Activated CD4-positive, alpha-beta T cell treated with anti-CD3 and anti-CD28 coated beads, Interleukin-2, amount 10 ng/mL, durations not matched to agents 7 days and 5 days (primary cell): Measurements from ENCODE around the gene SMIM5. TPM values are rescaled to one million over a fixed set of nuclear protein-coding genes. Genes with fewer than 3 reads are reported as not detected.

Source experiments
- CTCF ChIA-PET: fragments of 350-600 bp; sonication (Branson Sonifier 250); formaldehyde crosslinking; loops from one replicate; lab custom pipeline; 2021; ENCODE audit warnings: antibody characterized with exemption; lab: Charles Lee
- POLR2A ChIA-PET: fragments of 350-600 bp; sonication (Branson Sonifier 250); formaldehyde crosslinking; loops from one replicate; lab custom pipeline; 2021; ENCODE audit warnings: antibody characterized with exemption; lab: Charles Lee
- DNase-seq: peaks from one replicate; pipeline ENCODE4 v3.0.0-alpha.2; 2020
- H3K27ac Mint-ChIP-seq: one replicate; pipeline ENCODE4 v1.8.0; 2021; ENCODE audit warnings: mild to moderate bottlenecking, moderate library complexity, mixed read lengths
- H3K27me3 Mint-ChIP-seq: one replicate; pipeline ENCODE4 v1.8.0; 2021; ENCODE audit warnings: mixed read lengths
- H3K36me3 Mint-ChIP-seq: one replicate; pipeline ENCODE4 v1.8.0; 2021; ENCODE audit warnings: low read depth, mixed read lengths
- H3K4me1 Mint-ChIP-seq: one replicate; pipeline ENCODE4 v1.8.0; 2021; ENCODE audit warnings: mixed read lengths
- H3K4me3 Mint-ChIP-seq: one replicate; pipeline ENCODE4 v1.8.0; 2021; ENCODE audit warnings: mild to moderate bottlenecking, moderate library complexity, mixed read lengths
- H3K9me3 Mint-ChIP-seq: one replicate; pipeline ENCODE4 v1.8.0; 2021; ENCODE audit warnings: mixed read lengths
- total RNA-seq, 2 experiments: library from RNA; stranded (reverse); gene quantifications; one replicate each; pipeline ENCODE4 v1.2.3, GENCODE V29; 2021

The SMIM5 gene
- total RNA-seq, 2 experiments from 2014 or later = 0.10 to 0.12 TPM

DNA sequence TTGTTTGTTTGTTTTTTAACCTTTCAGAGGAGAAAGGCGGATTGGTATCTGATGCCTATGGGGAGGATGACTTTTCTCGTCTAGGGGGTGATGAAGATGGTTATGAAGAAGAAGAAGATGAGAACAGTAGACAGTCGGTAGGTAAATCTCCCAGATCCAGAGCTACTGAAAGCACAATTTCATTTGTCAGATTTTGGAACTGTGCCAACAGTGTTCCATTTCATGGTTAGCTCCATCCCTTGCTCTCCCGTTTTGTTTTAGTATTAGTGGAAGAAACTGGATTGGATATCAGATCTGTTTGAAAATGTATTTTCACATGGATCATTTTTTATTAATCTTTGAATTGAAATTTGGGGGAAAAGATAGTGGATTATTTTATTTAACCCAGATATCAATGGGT is 35.3 kb downstream of the SMIM5 start:
- no peak for DNase-seq
- H3K27me3 Mint-ChIP-seq = no peaks in the 10 kb centered on the region
- ChIA-PET CTCF (interaction anchor here (0.6 to 1.9 kb wide), 5 partner anchors 36 to 115 kb away, joined by 3 to 9 read pairs (median 3); partner anchors contain the start of gene SMIM5), POLR2A (interaction anchor here (0.6 kb wide), 1 partner anchor 156 kb away, joined by 5 read pairs; no protein-coding TSS in a partner anchor)
- peaks cover 24% of the 10 kb centered on the region for H3K36me3 Mint-ChIP-seq
- H3K4me1 Mint-ChIP-seq = peaks cover 34% of the 10 kb centered on the region
- no peak overlapping the region for H3K27ac Mint-ChIP-seq
- no peaks in the 10 kb centered on the region for H3K9me3 Mint-ChIP-seq
- H3K4me3 Mint-ChIP-seq = no peak overlapping the region

DNA sequence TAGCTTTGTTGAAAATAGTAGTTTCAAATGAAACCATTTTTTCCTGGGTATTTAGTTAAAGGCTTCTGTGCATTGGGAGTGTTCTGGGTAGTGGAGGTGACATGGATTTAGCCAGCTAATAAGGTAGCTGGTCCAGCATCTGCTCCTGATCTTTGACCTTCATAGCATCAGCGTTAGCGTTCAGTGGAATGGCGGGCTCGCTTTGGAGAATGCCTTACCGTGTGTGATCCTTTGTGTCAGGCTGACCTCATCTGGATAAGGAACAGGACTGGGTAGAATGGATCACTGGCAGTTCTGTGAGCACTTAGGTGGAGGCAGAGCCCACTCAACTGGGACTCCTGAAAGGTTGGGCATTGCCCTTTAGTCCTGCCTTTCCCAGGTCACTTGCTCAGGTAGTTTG is 37.6 kb downstream of the SMIM5 start:
- no peaks in the 10 kb centered on the region for H3K27me3 Mint-ChIP-seq
- CTCF ChIA-PET = interaction anchor here (0.6 to 3.1 kb wide), 3 partner anchors 77 to 787 kb away, joined by 3 to 16 read pairs (median 7); no protein-coding TSS in a partner anchor
- H3K4me3 Mint-ChIP-seq = no peak overlapping the region
- H3K9me3 Mint-ChIP-seq = no peaks in the 10 kb centered on the region
- no peak for DNase-seq
- no peak overlapping the region for H3K27ac Mint-ChIP-seq
- H3K4me1 Mint-ChIP-seq = peaks cover 31% of the 10 kb centered on the region
- H3K36me3 Mint-ChIP-seq = peaks cover 25% of the 10 kb centered on the region
- POLR2A ChIA-PET = no interaction called here

DNA sequence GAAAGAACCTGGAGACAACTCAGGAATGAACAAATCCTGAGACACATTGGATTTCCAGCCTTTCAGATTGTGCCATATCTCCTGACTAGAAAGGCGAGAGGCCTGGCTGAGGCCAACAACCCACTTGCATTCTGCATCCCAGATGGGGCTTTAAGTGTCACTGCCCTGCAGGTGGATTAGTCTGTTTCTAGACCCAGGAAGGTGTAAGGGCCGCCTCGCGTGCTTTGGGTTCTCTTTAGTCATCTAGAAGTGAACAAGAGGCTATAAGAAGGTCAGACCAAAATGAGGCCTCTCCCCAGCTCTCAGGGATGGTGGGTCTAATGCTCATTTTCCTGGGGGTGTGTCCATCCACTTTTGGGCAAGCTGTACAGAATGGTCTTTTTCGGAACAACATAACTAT is 38.8 kb downstream of the SMIM5 start:
- H3K4me3 Mint-ChIP-seq = no peak overlapping the region
- H3K27ac Mint-ChIP-seq = no peak overlapping the region
- peaks cover 32% of the 10 kb centered on the region for H3K4me1 Mint-ChIP-seq

DNA sequence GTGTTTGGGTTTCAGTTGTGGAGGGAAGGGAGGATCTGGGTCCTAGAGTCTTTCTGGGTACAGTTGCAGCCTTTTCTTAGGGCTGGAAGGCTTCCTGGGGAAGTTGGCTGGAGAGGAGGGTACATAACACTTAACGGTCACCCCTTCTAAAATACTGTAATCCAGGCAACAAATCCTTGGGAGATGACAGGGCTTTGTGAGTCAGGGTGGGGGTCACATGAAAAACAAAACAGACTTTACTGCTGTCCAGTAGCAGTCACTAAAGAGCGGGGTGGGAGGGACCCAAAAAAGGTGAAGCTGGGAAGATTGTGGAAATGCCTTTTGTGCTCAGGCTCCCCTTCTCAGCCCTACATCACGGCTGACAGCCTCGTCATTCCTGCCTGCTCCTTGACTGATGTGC is 40.3 kb downstream of the SMIM5 start:
- H3K4me1 Mint-ChIP-seq = peaks cover 27% of the 10 kb centered on the region
- DNase-seq = no peak
- ChIA-PET CTCF (interaction anchor here (0.6 to 3.5 kb wide), 9 partner anchors 12 to 503 kb away, joined by 3 to 23 read pairs (median 4); partner anchors contain the start of gene TSEN54), POLR2A (interaction anchor here (0.7 kb wide), 1 partner anchor 23 kb away, joined by 3 read pairs; no protein-coding TSS in a partner anchor)
- peaks cover 26% of the 10 kb centered on the region for H3K36me3 Mint-ChIP-seq
- H3K27me3 Mint-ChIP-seq = no peaks in the 10 kb centered on the region
- H3K9me3 Mint-ChIP-seq = no peaks in the 10 kb centered on the region
- H3K27ac Mint-ChIP-seq = no peak overlapping the region
- no peak overlapping the region for H3K4me3 Mint-ChIP-seq

More for the DNA sequence above, 38.8 kb downstream of the SMIM5 start:
- DNase-seq = no peak
- ChIA-PET CTCF (interaction anchor here (0.7 to 3.1 kb wide), 6 partner anchors 40 to 156 kb away, joined by 3 to 16 read pairs (median 5); partner anchors contain the start of gene TSEN54), POLR2A (no interaction called here)
- no peaks in the 10 kb centered on the region for H3K9me3 Mint-ChIP-seq
- H3K27me3 Mint-ChIP-seq = no peaks in the 10 kb centered on the region
- peaks cover 29% of the 10 kb centered on the region for H3K36me3 Mint-ChIP-seq

DNA sequence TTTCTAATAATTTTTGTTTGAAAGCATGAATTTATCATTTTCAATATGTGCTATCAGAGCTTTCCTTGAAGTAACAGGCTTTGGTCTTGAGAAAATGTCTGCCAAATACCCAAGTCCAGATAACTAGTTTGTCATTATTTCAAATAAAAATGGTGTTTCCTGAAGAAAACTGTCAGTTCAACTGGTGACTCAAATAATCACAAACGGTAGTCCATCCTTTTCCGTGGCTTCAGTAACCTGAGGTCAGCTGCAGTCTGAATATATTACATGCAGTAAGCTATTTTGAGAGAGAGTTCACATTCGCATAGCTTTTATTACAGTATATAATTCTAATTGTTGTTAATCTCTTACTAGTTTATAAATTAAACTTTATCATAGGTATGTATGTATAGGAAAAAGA is 43.2 kb downstream of the SMIM5 start:
- Mint-ChIP-seq H3K27me3 (no peaks in the 10 kb centered on the region), H3K4me1 (peaks cover 11% of the 10 kb centered on the region), H3K27ac (no peak overlapping the region), H3K4me3 (no peak overlapping the region), H3K36me3 (peaks cover 16% of the 10 kb centered on the region), H3K9me3 (no peaks in the 10 kb centered on the region)
- POLR2A ChIA-PET = no interaction called here
- CTCF ChIA-PET = interaction anchor here (0.6 to 3.5 kb wide), 3 partner anchors 72 to 101 kb away, joined by 3 to 23 read pairs (median 4); no protein-coding TSS in a partner anchor
- DNase-seq = no peak

DNA sequence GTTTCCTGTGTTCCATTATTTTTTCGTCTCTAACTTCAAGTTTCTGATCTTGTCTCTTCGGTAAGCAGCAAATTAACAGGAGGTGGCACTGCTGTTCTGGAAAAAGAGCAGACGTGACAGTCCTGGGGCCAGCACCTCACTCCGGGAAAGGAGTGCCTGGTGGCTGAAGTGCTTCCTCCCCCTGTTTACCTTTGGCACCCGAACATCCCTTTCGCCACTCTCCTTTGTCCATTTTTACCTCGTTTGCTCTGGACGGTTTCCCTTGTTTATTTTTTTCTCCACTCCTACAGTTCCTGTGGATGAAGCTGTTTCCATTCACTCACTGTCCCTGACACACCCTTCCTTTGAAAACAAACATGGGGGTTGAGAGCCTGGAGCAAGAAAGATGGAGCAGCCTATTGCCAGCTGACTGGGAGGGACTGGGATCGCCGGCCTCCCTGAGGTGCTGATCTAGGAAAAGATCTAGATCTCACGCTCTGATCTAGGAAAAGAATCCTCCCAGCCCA is 46.5 kb downstream of the SMIM5 start:
- CTCF ChIA-PET = interaction anchor here (0.5 to 6.3 kb wide), 6 partner anchors 8 to 388 kb away, joined by 3 to 33 read pairs (median 3); no protein-coding TSS in a partner anchor
- H3K36me3 Mint-ChIP-seq = peaks cover 10% of the 10 kb centered on the region

DNA sequence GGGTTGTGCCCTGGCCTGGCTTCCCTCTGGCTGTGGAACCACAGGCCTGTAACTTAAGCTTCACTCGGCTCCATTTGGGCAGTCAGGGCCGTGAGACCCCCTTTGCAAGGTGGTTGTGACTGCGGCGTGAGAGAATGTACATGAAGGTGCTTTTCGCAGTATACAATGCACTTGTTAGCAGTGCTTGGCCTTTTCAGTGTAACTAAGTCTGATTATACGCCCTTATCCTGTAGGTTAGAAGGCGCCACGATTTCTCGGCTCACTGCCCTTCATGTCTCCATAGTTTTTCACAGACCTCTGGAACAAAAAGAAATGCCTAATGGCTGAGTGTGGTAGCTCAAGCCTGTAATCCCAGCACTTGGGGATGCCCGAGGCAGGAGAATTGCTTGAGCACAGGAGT is 47.2 kb downstream of the SMIM5 start:
- Mint-ChIP-seq H3K4me3 (no peak overlapping the region), H3K36me3 (peaks cover 7% of the 10 kb centered on the region), H3K4me1 (peaks cover 11% of the 10 kb centered on the region), H3K9me3 (no peaks in the 10 kb centered on the region), H3K27me3 (no peaks in the 10 kb centered on the region), H3K27ac (no peak overlapping the region)
- ChIA-PET POLR2A (no interaction called here), CTCF (interaction anchor here (0.5 to 6.3 kb wide), 7 partner anchors 25 to 388 kb away, joined by 3 to 33 read pairs (median 4); no protein-coding TSS in a partner anchor)
- no peak for DNase-seq

More for the DNA sequence above, 46.5 kb downstream of the SMIM5 start:
- POLR2A ChIA-PET = no interaction called here
- no peak overlapping the region for H3K4me3 Mint-ChIP-seq
- no peaks in the 10 kb centered on the region for H3K27me3 Mint-ChIP-seq
- H3K9me3 Mint-ChIP-seq = no peaks in the 10 kb centered on the region
- H3K4me1 Mint-ChIP-seq = peaks cover 12% of the 10 kb centered on the region
- no peak for DNase-seq
- H3K27ac Mint-ChIP-seq = peak overlapping the region; percentile 51

DNA sequence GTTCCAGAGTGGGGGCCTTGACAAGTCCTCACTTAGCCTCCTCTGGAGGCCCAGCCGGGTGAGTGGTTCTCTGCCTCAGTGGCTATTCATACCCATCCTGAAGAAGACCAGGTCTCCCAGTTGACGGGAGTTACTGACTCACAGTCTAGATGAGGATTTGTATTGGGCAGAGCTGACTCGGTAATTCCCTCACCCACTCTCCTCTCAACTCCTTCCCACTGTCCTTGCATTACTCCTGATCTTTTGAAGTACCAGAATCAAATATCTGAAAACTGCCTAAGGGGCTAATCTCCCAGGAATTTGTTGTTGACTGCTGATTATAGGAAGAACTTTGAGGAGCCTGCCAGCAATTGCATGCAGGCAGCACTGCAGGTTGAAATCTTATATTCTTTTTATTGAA is 48.1 kb downstream of the SMIM5 start:
- H3K27ac Mint-ChIP-seq = no peak overlapping the region
- POLR2A ChIA-PET = interaction anchor here (0.6 kb wide), 1 partner anchor 382 kb away, joined by 3 read pairs; no protein-coding TSS in a partner anchor

DNA sequence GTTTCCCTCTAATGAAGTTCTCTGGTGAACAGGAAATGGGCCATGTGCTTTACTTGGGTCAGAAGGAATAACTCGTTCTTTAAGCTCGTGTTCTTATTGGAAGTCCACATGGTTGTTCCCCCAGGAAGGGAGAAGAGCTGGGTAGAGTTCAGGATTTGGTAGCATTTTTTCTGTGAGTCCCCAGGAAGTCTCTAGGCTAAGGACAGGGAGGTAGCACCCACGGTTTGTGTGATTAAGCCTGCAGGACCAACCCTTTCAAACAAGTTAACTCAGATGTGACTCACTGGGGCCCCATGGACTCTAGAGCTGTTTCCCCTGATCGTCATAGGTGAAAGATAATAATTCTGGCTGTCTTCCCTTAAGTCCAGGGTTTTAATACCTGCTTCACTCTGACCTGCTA is 50.3 kb downstream of the SMIM5 start:
- no peak overlapping the region for H3K27ac Mint-ChIP-seq
- DNase-seq = no peak
- H3K36me3 Mint-ChIP-seq = peaks cover 4% of the 10 kb centered on the region
- H3K4me3 Mint-ChIP-seq = no peak overlapping the region
- H3K4me1 Mint-ChIP-seq = peaks cover 28% of the 10 kb centered on the region
- H3K27me3 Mint-ChIP-seq = no peaks in the 10 kb centered on the region
- POLR2A ChIA-PET = interaction anchor here (0.6 kb wide), 1 partner anchor 192 kb away, joined by 6 read pairs; no protein-coding TSS in a partner anchor
- CTCF ChIA-PET = interaction anchor here (0.8 to 6.3 kb wide), 7 partner anchors 9 to 70 kb away, joined by 3 to 33 read pairs (median 4); partner anchors contain the start of gene SMIM5
- H3K9me3 Mint-ChIP-seq = no peaks in the 10 kb centered on the region

More for the DNA sequence above, 48.1 kb downstream of the SMIM5 start:
- H3K4me1 Mint-ChIP-seq = peaks cover 12% of the 10 kb centered on the region
- peaks cover 3% of the 10 kb centered on the region for H3K36me3 Mint-ChIP-seq
- no peaks in the 10 kb centered on the region for H3K9me3 Mint-ChIP-seq
- CTCF ChIA-PET = interaction anchor here (1.9 to 6.3 kb wide), 2 partner anchors 68 to 72 kb away, joined by 4 to 33 read pairs; no protein-coding TSS in a partner anchor
- no peaks in the 10 kb centered on the region for H3K27me3 Mint-ChIP-seq
- no peak overlapping the region for H3K4me3 Mint-ChIP-seq
- no peak for DNase-seq

DNA sequence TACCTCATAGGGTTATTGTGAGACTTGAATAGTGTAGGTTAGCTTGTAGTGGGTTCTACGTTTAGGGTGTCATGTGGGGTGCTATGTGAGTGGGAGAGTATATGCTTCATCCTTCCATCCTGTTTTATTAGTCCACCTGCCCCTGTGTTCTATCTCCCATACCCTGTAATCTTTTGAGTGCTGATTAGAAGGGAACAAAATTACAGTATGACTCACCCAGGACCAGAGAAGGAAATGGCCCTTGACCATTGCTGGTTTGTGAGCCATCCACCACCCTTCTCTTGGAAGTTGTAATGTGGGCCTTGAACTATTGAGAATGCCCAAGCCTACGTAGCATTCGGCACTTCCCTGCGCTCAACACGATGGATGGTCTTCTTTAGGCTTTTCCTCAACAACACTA is 51.0 kb downstream of the SMIM5 start:
- Mint-ChIP-seq H3K4me1 (peaks cover 35% of the 10 kb centered on the region), H3K27ac (no peak overlapping the region), H3K4me3 (no peak overlapping the region), H3K36me3 (peaks cover 3% of the 10 kb centered on the region), H3K9me3 (no peaks in the 10 kb centered on the region), H3K27me3 (no peaks in the 10 kb centered on the region)
- DNase-seq = no peak
- CTCF ChIA-PET = interaction anchor here (0.8 to 6.3 kb wide), 6 partner anchors 9 to 65 kb away, joined by 3 to 33 read pairs (median 4); partner anchors contain the start of gene SMIM5
- POLR2A ChIA-PET = no interaction called here

DNA sequence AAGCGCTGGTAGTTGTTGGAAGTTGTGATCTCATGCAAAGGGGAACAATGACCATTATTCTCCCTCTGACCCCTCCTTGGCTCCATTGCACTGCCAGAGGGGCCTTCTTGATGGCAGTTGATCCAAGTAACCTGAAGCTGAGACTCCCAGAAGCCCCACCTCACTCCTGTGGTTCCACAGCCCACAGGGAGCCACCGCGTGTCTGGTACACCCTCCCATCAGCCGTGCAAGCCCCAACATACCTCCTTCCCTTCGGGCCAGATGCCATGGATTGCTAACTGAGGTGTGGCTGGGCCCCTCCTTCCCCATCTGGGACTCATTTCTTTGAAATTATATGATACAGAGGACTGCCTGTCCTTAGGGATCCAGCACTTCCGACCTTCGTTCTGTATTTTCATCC is 51.7 kb downstream of the SMIM5 start:
- CTCF ChIA-PET = interaction anchor here (0.8 to 1.6 kb wide), 3 partner anchors 14 to 69 kb away, joined by 3 to 4 read pairs (median 3); no protein-coding TSS in a partner anchor
- Mint-ChIP-seq H3K9me3 (no peaks in the 10 kb centered on the region), H3K4me1 (peaks cover 41% of the 10 kb centered on the region), H3K4me3 (no peak overlapping the region), H3K27me3 (no peaks in the 10 kb centered on the region), H3K36me3 (peaks cover 4% of the 10 kb centered on the region), H3K27ac (no peak overlapping the region)
- POLR2A ChIA-PET = no interaction called here
- no peak for DNase-seq

DNA sequence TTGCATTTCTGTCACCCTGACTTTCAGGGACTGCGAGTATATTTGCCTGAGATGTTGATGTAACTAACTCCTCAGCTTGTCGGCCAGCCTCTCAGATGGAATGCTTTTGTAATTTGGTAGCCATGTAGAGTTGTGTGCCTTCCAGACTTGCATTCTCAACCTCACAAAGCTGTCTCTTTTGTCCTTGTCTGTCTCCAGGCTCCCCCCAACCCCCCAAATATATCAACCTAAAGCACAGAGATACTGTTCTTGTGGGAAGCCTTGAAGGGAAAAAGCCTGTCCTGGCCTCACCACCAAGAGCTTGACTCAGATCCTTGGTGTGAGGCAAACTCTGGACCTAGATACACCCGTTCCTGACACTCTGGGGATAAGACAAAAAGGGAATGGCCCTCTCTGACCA is 52.3 kb downstream of the SMIM5 start:
- H3K4me1 Mint-ChIP-seq = peaks cover 47% of the 10 kb centered on the region
- H3K4me3 Mint-ChIP-seq = no peak overlapping the region
- ChIA-PET POLR2A (no interaction called here), CTCF (interaction anchor here (0.7 to 1.6 kb wide), 3 partner anchors 57 to 68 kb away, joined by 3 to 4 read pairs (median 3); no protein-coding TSS in a partner anchor)
- DNase-seq = no peak
- H3K27ac Mint-ChIP-seq = no peak overlapping the region
- H3K9me3 Mint-ChIP-seq = no peaks in the 10 kb centered on the region
- H3K36me3 Mint-ChIP-seq = peaks cover 4% of the 10 kb centered on the region
- no peaks in the 10 kb centered on the region for H3K27me3 Mint-ChIP-seq
